HFFc6 (cell line): ENCODE results near the gene FAM83B. TPM values are rescaled to one million over a fixed set of nuclear protein-coding genes. Genes with fewer than 3 reads are reported as not detected.

Source experiments
- DNase-seq: peaks from one replicate; pipeline ENCODE4 v3.0.0-alpha.2; 2018
- H3K27ac Mint-ChIP-seq: 2 replicates; pipeline ENCODE4 v1.8.0; 2020; ENCODE audit warnings: mild to moderate bottlenecking, mixed read lengths
- H3K27me3 Mint-ChIP-seq: 2 replicates; pipeline ENCODE4 v1.8.0; 2021; ENCODE audit warnings: mild to moderate bottlenecking, moderate library complexity, mixed read lengths; ENCODE audit not compliant: insufficient read depth
- H3K36me3 Mint-ChIP-seq: 2 replicates; pipeline ENCODE4 v1.8.0; 2021; ENCODE audit warnings: low read depth, mixed read lengths
- H3K4me1 Mint-ChIP-seq: 2 replicates; pipeline ENCODE4 v1.8.0; 2020; ENCODE audit warnings: low read depth, mixed read lengths
- H3K4me3 Mint-ChIP-seq: 2 replicates; pipeline ENCODE4 v1.8.0; 2020; ENCODE audit warnings: mild to moderate bottlenecking, moderate library complexity, mixed read lengths
- H3K9me3 Mint-ChIP-seq: 2 replicates; pipeline ENCODE4 v1.8.0; 2020; ENCODE audit warnings: mild to moderate bottlenecking, mixed read lengths
- CTCF ChIP-seq: fragments of 200-600 bp; sonication (generic); IDR thresholded peaks from 2 replicates; pipeline ENCODE4 v1.5.0; 2021; ENCODE audit warnings: antibody characterized with exemption, mild to moderate bottlenecking
- total RNA-seq, 6 experiments: library from RNA; stranded (reverse); fragmentation: NEBNext Ultra II Directional; extraction: Animal tissue kit (Norgen Biotek cat#: 25700); gene quantifications; 2 replicates in 1 of 6; 3 replicates in 5 of 6; pipeline ENCODE4 v1.2.3, GENCODE V29; 2021

The FAM83B gene
- total RNA-seq, 6 experiments from 2014 or later = not detected

DNA sequence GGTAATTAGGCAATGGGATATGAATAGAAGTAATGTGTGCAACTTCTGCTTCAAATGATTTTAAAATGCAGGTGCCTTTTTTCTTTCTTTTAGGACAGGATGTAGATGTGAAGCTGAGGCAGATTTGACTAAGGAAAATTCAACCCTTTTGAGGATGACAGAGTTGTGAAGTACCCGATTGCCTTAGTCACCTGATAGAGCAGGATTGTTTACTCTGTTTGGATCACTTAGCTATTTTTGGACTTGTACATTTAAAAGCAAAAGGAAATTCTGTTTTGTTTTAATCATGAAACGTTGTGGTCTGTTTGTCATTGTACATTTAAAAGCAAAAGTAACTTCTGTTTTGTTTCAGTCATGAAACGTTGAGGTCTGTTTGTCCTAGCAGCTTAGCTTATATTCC, 143.4 kb downstream of the FAM83B start:
- Mint-ChIP-seq H3K4me3 (no peak overlapping the region), H3K27me3 (peaks cover 2% of the 10 kb centered on the region; the same call in 1 of the 2 replicates), H3K27ac (no peak overlapping the region), H3K9me3 (peaks cover 14% of the 10 kb centered on the region), H3K4me1 (no peaks in the 10 kb centered on the region), H3K36me3 (no peaks in the 10 kb centered on the region)
- no peak for DNase-seq
- TF ChIP-seq CTCF = no peak
